Umbilical cord (tissue), 2 donors: ENCODE data around the gene CDC5L. TPM values are rescaled to one million over a fixed set of nuclear protein-coding genes. Genes with fewer than 3 reads are reported as not detected.

ENCODE experiments used
- DNase-seq: peaks from one replicate; pipeline ENCODE4 v3.0.0-alpha.2; 2015; ENCODE audit warnings: low spot score
- total RNA-seq: library from RNA; depleted of rRNA; stranded (reverse); fragments of >200 nt; gene quantifications from one replicate; pipeline ENCODE4 v1.2.3, GENCODE V29; 2014; ENCODE audit warnings: low replicate concordance; ENCODE audit not compliant: insufficient read depth

Gene CDC5L
- total RNA-seq, 1 donor from 2014 or later: 25.0 TPM

- DNase-seq: no peak
These were observed 65.2 kb downstream of the CDC5L start for GRCh38 chr6:44452725-44453124.

- DNase-seq: no peak
These were observed 65.6 kb downstream of the CDC5L start for GRCh38 chr6:44453146-44453545.

GRCh38 chr6:44454198-44454597, 66.7 kb downstream of the CDC5L start:
- DNase-seq: no peak

GRCh38 chr6:44456070-44456965, 68.8 kb downstream of the CDC5L start:
- peak; percentile 62 for DNase-seq

- DNase-seq: no peak
These were observed 69.4 kb downstream of the CDC5L start for GRCh38 chr6:44456966-44457292.

- no peak for DNase-seq
These were observed 70.1 kb downstream of the CDC5L start for GRCh38 chr6:44457596-44457995.

GRCh38 chr6:44458551-44458950, 71.0 kb downstream of the CDC5L start:
- DNase-seq: no peak

- no peak for DNase-seq
These were observed 74.8 kb downstream of the CDC5L start for GRCh38 chr6:44462335-44462734.

- DNase-seq: no peak
These were observed 75.6 kb downstream of the CDC5L start for GRCh38 chr6:44462797-44463727.

- DNase-seq: peak; percentile 18
These were observed 76.4 kb downstream of the CDC5L start for GRCh38 chr6:44463728-44464450.

- DNase-seq: peak; percentile 71
These were observed 77.2 kb downstream of the CDC5L start for GRCh38 chr6:44464527-44465310.

GRCh38 chr6:44466955-44467354, 79.4 kb downstream of the CDC5L start:
- DNase-seq: no peak

GRCh38 chr6:44468835-44469234, 81.3 kb downstream of the CDC5L start:
- no peak for DNase-seq

GRCh38 chr6:44470115-44470464, 82.6 kb downstream of the CDC5L start:
- no peak for DNase-seq

GRCh38 chr6:44470746-44471145, 83.2 kb downstream of the CDC5L start:
- DNase-seq: no peak

GRCh38 chr6:44471271-44471981, 83.9 kb downstream of the CDC5L start:
- no peak for DNase-seq

- DNase-seq: no peak
These were observed 84.9 kb downstream of the CDC5L start for GRCh38 chr6:44472250-44472945.

GRCh38 chr6:44473393-44474189, 86.1 kb downstream of the CDC5L start:
- DNase-seq: no peak

GRCh38 chr6:44474190-44474631, 86.7 kb downstream of the CDC5L start:
- no peak for DNase-seq
